ENCODE results near the gene CCSER1.
"Not testable (repeated sequence)": the region's sequence is repeated elsewhere in the genome, so short reads cannot be mapped to it uniquely, and the experiment has no call there.

The CCSER1 gene

GRCh38 chr4:90445380-90445779, 318.2 kb downstream of the CCSER1 start:
- DNase-seq (ENCODE audit: low spot score): no peak

- DNase-seq (ENCODE audit: low spot score): no peak
Measured at GRCh38 chr4:90449626-90450025, 322.4 kb downstream of the CCSER1 start.

- DNase-seq (ENCODE audit: low spot score): no peak
Measured at GRCh38 chr4:90456891-90457290, 329.7 kb downstream of the CCSER1 start.

- DNase-seq (ENCODE audit: low spot score): no peak
Measured at GRCh38 chr4:90457817-90458216, 330.6 kb downstream of the CCSER1 start.

- DNase-seq (ENCODE audit: low spot score): no peak
Measured at GRCh38 chr4:90458576-90458975, 331.4 kb downstream of the CCSER1 start.

- no peak for DNase-seq (ENCODE audit: low spot score)
Measured at GRCh38 chr4:90474484-90474883, 347.3 kb downstream of the CCSER1 start.

- DNase-seq (ENCODE audit: low spot score): no peak
Measured at GRCh38 chr4:90476019-90476418, 348.8 kb downstream of the CCSER1 start.

- DNase-seq (ENCODE audit: low spot score): no peak
Measured at GRCh38 chr4:90476586-90476985, 349.4 kb downstream of the CCSER1 start.

GRCh38 chr4:90484894-90485293, 357.7 kb downstream of the CCSER1 start:
- DNase-seq (ENCODE audit: low spot score): not testable (repeated sequence)

GRCh38 chr4:90486346-90486745, 359.2 kb downstream of the CCSER1 start:
- no peak for DNase-seq (ENCODE audit: low spot score)

GRCh38 chr4:90495211-90495610, 368.0 kb downstream of the CCSER1 start:
- DNase-seq (ENCODE audit: low spot score): no peak

- no peak for DNase-seq (ENCODE audit: low spot score)
Measured at GRCh38 chr4:90495936-90496335, 368.7 kb downstream of the CCSER1 start.

GRCh38 chr4:90498175-90498574, 371.0 kb downstream of the CCSER1 start:
- no peak for DNase-seq (ENCODE audit: low spot score)

- DNase-seq (ENCODE audit: low spot score): no peak
Measured at GRCh38 chr4:90503677-90504076, 376.5 kb downstream of the CCSER1 start.

- no peak for DNase-seq (ENCODE audit: low spot score)
Measured at GRCh38 chr4:90515191-90515590, 388.0 kb downstream of the CCSER1 start.

GRCh38 chr4:90528551-90528950, 401.4 kb downstream of the CCSER1 start:
- no peak for DNase-seq (ENCODE audit: low spot score)

- no peak for DNase-seq (ENCODE audit: low spot score)
Measured at GRCh38 chr4:90536408-90536807, 409.2 kb downstream of the CCSER1 start.

GRCh38 chr4:90537491-90537890, 410.3 kb downstream of the CCSER1 start:
- DNase-seq (ENCODE audit: low spot score): no peak

GRCh38 chr4:90540536-90540935, 413.3 kb downstream of the CCSER1 start:
- DNase-seq (ENCODE audit: low spot score): no peak

- DNase-seq (ENCODE audit: low spot score): no peak
Measured at GRCh38 chr4:90542216-90542615, 415.0 kb downstream of the CCSER1 start.

GRCh38 chr4:90543419-90544170, 416.4 kb downstream of the CCSER1 start:
- no peak for DNase-seq (ENCODE audit: low spot score)

GRCh38 chr4:90544532-90545045, 417.4 kb downstream of the CCSER1 start:
- DNase-seq (ENCODE audit: low spot score): no peak

GRCh38 chr4:90545380-90545779, 418.2 kb downstream of the CCSER1 start:
- no peak for DNase-seq (ENCODE audit: low spot score)

GRCh38 chr4:90546114-90546513, 418.9 kb downstream of the CCSER1 start:
- DNase-seq (ENCODE audit: low spot score): no peak

All from LoVo (cell line).